Measurements from ENCODE around the gene CAPS.

The CAPS gene

GRCh38 chr19:5934069-5934401 is 20.0 kb downstream of the CAPS start:
- Histone ChIP-seq H3K79me2 (ENCODE audit: insufficient read depth, low read length) (peaks cover 68% of the 10 kb centered on the region), H3K4me2 (ENCODE audit: insufficient read depth, low read length) (no peak overlapping the region), H2AFZ (ENCODE audit: low read depth, low read length) (no peak overlapping the region), H3K4me3 (ENCODE audit: low read depth in 1 of 2, low read length in 2 of 2) (no peak overlapping the region), H3K27ac (ENCODE audit: low read length) (no peak overlapping the region), H4K20me1 (ENCODE audit: insufficient read depth, low read length) (peaks cover 65% of the 10 kb centered on the region), H3K9me3 (ENCODE audit: insufficient read depth, low read length, severe bottlenecking) (no peaks in the 10 kb centered on the region), H3K27me3 (ENCODE audit: insufficient read depth, low read length, poor library complexity) (no peaks in the 10 kb centered on the region), H3K4me1 (ENCODE audit: insufficient read depth, low read length) (no peaks in the 10 kb centered on the region), H3K36me3 (ENCODE audit: insufficient read depth, low read length) (peaks cover 85% of the 10 kb centered on the region), H3K9ac (ENCODE audit: low read depth, low read length) (no peak overlapping the region)
- no peak for DNase-seq
- TF ChIP-seq EZH2 (IDR thresholded peaks at IDR 0.05; ENCODE audit: borderline replicate concordance, low read depth, low read length, severe bottlenecking) (no peak), CTCF (IDR thresholded peaks at IDR 0.05; ENCODE audit: borderline replicate concordance, extremely low read depth, low read length, poor library complexity, severe bottlenecking) (no peak)
- no peak for ATAC-seq (ENCODE audit: insufficient read depth, low read depth)

DNA sequence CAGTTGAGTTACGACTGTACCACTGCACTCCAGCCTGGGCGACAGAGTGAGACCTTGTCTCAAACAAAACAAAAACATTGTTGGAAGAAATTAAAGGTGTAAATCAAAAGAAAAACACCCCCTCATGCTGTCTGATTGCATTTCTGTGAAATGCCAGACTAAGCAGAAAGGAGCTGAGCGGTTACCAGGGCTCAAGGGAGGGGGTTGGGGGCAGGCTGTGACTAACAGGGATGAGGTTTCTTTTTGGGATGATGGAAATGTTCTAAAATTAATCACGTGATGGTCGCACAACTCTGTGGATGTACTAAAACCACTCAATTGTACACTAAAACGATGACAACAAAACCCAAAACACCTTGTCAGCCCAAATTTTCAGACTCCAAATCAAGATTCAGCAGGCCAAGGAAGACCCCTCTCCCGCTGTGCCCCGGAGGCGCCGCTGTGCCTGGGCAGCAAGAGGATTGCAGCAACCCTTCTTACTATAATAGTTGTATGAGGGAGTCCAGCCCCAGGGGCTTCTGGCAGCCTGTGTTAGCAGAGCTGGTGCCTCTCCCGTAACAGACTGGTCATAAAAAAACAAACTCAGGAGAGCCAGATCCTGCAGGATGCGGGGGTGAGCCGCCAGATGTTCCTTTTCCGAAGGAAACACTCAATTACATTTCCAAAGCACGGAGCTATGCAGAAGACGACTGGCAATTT is 20.9 kb downstream of the CAPS start:
- Histone ChIP-seq H3K4me3 (ENCODE audit: low read depth in 1 of 2, low read length in 2 of 2) (no peak overlapping the region), H2AFZ (ENCODE audit: low read depth, low read length) (no peak overlapping the region), H3K4me2 (ENCODE audit: insufficient read depth, low read length) (no peak overlapping the region), H3K9me3 (ENCODE audit: insufficient read depth, low read length, severe bottlenecking) (no peaks in the 10 kb centered on the region), H3K36me3 (ENCODE audit: insufficient read depth, low read length) (peaks cover 85% of the 10 kb centered on the region), H3K79me2 (ENCODE audit: insufficient read depth, low read length) (peaks cover 77% of the 10 kb centered on the region), H3K4me1 (ENCODE audit: insufficient read depth, low read length) (no peaks in the 10 kb centered on the region), H3K9ac (ENCODE audit: low read depth, low read length) (no peak overlapping the region), H3K27ac (ENCODE audit: low read length) (no peak overlapping the region), H3K27me3 (ENCODE audit: insufficient read depth, low read length, poor library complexity) (no peaks in the 10 kb centered on the region), H4K20me1 (ENCODE audit: insufficient read depth, low read length) (peaks cover 66% of the 10 kb centered on the region)
- TF ChIP-seq CTCF (IDR thresholded peaks at IDR 0.05; ENCODE audit: borderline replicate concordance, extremely low read depth, low read length, poor library complexity, severe bottlenecking) (no peak), EZH2 (IDR thresholded peaks at IDR 0.05; ENCODE audit: borderline replicate concordance, low read depth, low read length, severe bottlenecking) (no peak)
- DNase-seq (no peak), ATAC-seq (ENCODE audit: insufficient read depth, low read depth) (no peak)

DNA sequence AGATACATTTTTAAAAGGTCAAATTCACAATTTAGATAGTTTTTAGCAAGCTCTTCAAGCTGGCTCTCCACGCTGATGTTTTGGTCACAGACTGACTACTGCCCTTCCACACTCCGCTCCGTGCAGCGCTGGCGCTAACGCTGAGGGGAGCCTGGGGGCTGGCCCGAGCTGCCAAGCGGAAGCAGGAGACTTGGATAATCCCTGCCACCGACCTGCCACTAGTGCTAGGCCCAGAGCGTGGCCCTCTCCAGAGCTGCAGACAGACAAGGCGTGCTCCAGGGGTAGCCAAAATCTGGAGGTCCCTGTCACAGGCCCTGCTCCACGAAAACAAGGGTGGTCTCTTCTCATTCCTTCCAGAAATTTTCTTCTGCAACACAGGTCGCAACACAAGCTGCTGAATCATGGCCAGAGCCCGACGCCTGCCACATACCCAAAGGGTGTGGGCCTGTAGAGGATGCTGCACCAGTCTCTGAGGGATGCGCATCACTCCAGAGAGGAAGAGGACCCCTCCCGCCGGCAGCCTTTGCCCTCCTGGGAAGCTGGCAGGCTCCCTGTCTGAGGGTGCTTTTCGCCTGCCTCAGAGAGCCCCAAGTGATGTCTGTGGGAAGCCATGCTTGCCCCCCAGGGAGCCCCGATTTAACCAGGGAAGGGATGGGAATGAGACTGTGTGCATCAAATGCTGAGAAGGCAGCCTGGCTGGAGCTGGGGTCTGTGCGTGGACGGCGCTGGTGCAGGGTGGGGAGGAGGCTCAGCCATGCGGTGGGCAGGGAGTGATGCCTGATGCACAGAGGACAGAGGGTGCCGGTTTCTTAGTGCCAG is 21.6 kb downstream of the CAPS start:
- DNase-seq (no peak), ATAC-seq (ENCODE audit: insufficient read depth, low read depth) (no peak)
- TF ChIP-seq CTCF (IDR thresholded peaks at IDR 0.05; ENCODE audit: borderline replicate concordance, extremely low read depth, low read length, poor library complexity, severe bottlenecking), result no peak
- TF ChIP-seq EZH2 (IDR thresholded peaks at IDR 0.05; ENCODE audit: borderline replicate concordance, low read depth, low read length, severe bottlenecking), result no peak
- no peak overlapping the region for H3K27ac ChIP-seq (ENCODE audit: low read length)
- peaks cover 84% of the 10 kb centered on the region for H3K79me2 ChIP-seq (ENCODE audit: insufficient read depth, low read length)
- no peak overlapping the region for H2AFZ ChIP-seq (ENCODE audit: low read depth, low read length)
- H3K36me3 ChIP-seq (ENCODE audit: insufficient read depth, low read length), result peaks cover 85% of the 10 kb centered on the region
- no peaks in the 10 kb centered on the region for H3K9me3 ChIP-seq (ENCODE audit: insufficient read depth, low read length, severe bottlenecking)
- peaks cover 70% of the 10 kb centered on the region for H4K20me1 ChIP-seq (ENCODE audit: insufficient read depth, low read length)
- H3K4me3 ChIP-seq (ENCODE audit: low read depth in 1 of 2, low read length in 2 of 2), result no peak overlapping the region
- no peaks in the 10 kb centered on the region for H3K27me3 ChIP-seq (ENCODE audit: insufficient read depth, low read length, poor library complexity)
- no peak overlapping the region for H3K4me2 ChIP-seq (ENCODE audit: insufficient read depth, low read length)
- no peaks in the 10 kb centered on the region for H3K4me1 ChIP-seq (ENCODE audit: insufficient read depth, low read length)
- H3K9ac ChIP-seq (ENCODE audit: low read depth, low read length), result no peak overlapping the region

Measured in DND-41 (cell line).